K562 (cell line): Measurements from ENCODE around the gene MZB1. TPM values are rescaled to one million over a fixed set of nuclear protein-coding genes. Genes with fewer than 3 reads are reported as not detected.

ENCODE experiments used
- ARID4B ChIP-seq: sonication (generic); formaldehyde crosslinking; IDR thresholded peaks from 2 replicates; pipeline ENCODE4 v1.8.0; 2022; ENCODE audit warnings: mild to moderate bottlenecking, missing genetic modification reagents
- ASH1L ChIP-seq: fragments of 450-650 bp; IDR thresholded peaks from 2 replicates; pipeline ENCODE4 v1.6.1; 2018; ENCODE audit warnings: borderline replicate concordance, mild to moderate bottlenecking, low read depth; ENCODE audit not compliant: partially characterized antibody
- ATF1 ChIP-seq, 2 experiments: fragments of 450-650 bp in 1 of 2; IDR thresholded peaks; 2 replicates each; pipeline ENCODE4 v1.6.1; 2016; ENCODE audit warnings: missing compliant biosample characterization in 1 of 2, missing genetic modification characterization in 1 of 2
- ATF7 ChIP-seq: fragments of 450-650 bp; IDR thresholded peaks from 2 replicates; pipeline ENCODE4 v1.7.1; 2014; ENCODE audit warnings: mild to moderate bottlenecking, moderate library complexity
- BCL6 ChIP-seq: fragments of 250-450 bp; sonication (Bioruptor Pico); IDR thresholded peaks from 2 replicates; pipeline ENCODE4 v1.4.0; 2020
- CREB1 ChIP-seq, 2 experiments: sonication (generic) in 1 of 2; formaldehyde crosslinking in 1 of 2; IDR thresholded peaks; 2 replicates each; pipeline versions ENCODE4 v1.6.1 to v1.8.0; 2012 to 2022; ENCODE audit warnings: inconsistent platforms in 1 of 2, mild to moderate bottlenecking in 1 of 2, missing genetic modification reagents in 1 of 2, moderate library complexity in 1 of 2
- CREM ChIP-seq: IDR thresholded peaks from 2 replicates; pipeline ENCODE4 v1.6.1; 2014; ENCODE audit warnings: antibody characterized with exemption, low read depth
- CTBP1 ChIP-seq: fragments of 450-650 bp; IDR thresholded peaks from 2 replicates; pipeline ENCODE4 v1.6.1; 2016; ENCODE audit warnings: borderline replicate concordance
- E2F8 ChIP-seq: fragments of 450-650 bp; IDR thresholded peaks from 2 replicates; pipeline ENCODE4 v1.7.1; 2018; ENCODE audit warnings: mild to moderate bottlenecking, low read depth; ENCODE audit not compliant: partially characterized antibody
- ETV1 ChIP-seq: fragments of 450-650 bp; conservative IDR thresholded peaks from 2 replicates; pipeline ENCODE4 v1.6.1; 2016; ENCODE audit warnings: missing genetic modification characterization, control low read depth, low read depth, missing compliant biosample characterization
- IRF2 ChIP-seq: sonication (generic); formaldehyde crosslinking; IDR thresholded peaks from 2 replicates; pipeline ENCODE4 v1.8.1; 2022; ENCODE audit warnings: mild to moderate bottlenecking, missing genetic modification reagents
- KHSRP ChIP-seq: fragments of 450-650 bp; IDR thresholded peaks from 2 replicates; pipeline ENCODE4 v1.6.1; 2017
- MBD1 ChIP-seq: fragments of 250-450 bp; sonication (Bioruptor Pico); IDR thresholded peaks from 2 replicates; pipeline ENCODE4 v1.8.0; 2022; ENCODE audit warnings: inconsistent platforms
- NCOR1 ChIP-seq: fragments of 450-650 bp; IDR thresholded peaks from 2 replicates; pipeline ENCODE4 v1.6.1; 2016; ENCODE audit warnings: mild to moderate bottlenecking, moderate library complexity
- NFRKB ChIP-seq: fragments of 450-650 bp; IDR thresholded peaks from 2 replicates; pipeline ENCODE4 v1.6.1; 2016; ENCODE audit warnings: low read depth
- ZBTB9 ChIP-seq: fragments of 450-650 bp; formaldehyde crosslinking; IDR thresholded peaks from 2 replicates; pipeline ENCODE4 v1.4.0; 2020; ENCODE audit warnings: mild to moderate bottlenecking, moderate library complexity
- ZFX ChIP-seq: sonication (generic); formaldehyde crosslinking; IDR thresholded peaks from 2 replicates; pipeline ENCODE4 v1.8.0; 2022; ENCODE audit warnings: mild to moderate bottlenecking, missing genetic modification reagents, moderate library complexity
- ZNF253 ChIP-seq: fragments of 250-450 bp; sonication (Bioruptor Pico); conservative IDR thresholded peaks from 2 replicates; pipeline ENCODE4 v1.6.1; 2021; ENCODE audit warnings: mild to moderate bottlenecking
- polyA plus RNA-seq, 8 experiments: library from polyadenylated mRNA; depleted of rRNA in 4 of 8; stranded (reverse) in 5 of 8; unstranded in 3 of 8; fragments of >200 nt; fragmentation: Nextera tagmentation in 2 of 8; fragmentation: Illumina TruSeq in 1 of 8; extraction: Ambion mirVana in 2 of 8; extraction: Trizol in 1 of 8; gene quantifications; 2 replicates each; pipeline versions ENCODE4 v1.2.1 to v1.2.3, GENCODE V29; 2011 to 2014; ENCODE audit warnings: inconsistent platforms in 1 of 8, missing spikeins in 1 of 8
- total RNA-seq, 7 experiments: library from RNA; depleted of rRNA in 6 of 7; stranded (reverse); fragments of >200 nt in 6 of 7; fragmentation: Illumina TruSeq in 2 of 7; extraction: Trizol in 2 of 7; gene quantifications; 2 replicates each; pipeline versions ENCODE4 v1.2.1 to v1.2.3, GENCODE V29; 2011 to 2021; ENCODE audit warnings: low replicate concordance in 1 of 7

MZB1 gene
- total and polyA plus RNA-seq, 9 of the 15 experiments (the other 6 are each of a cell fraction or from before 2014, with no cell fraction given) = 0.13 to 0.31 TPM; not detected in 7

- TF ChIP-seq ZBTB9 = 0 out of 2 replicates have a peak, but pooled peaks have one; percentile 39
- no peak for TF ChIP-seq KHSRP
- TF ChIP-seq ARID4B (CRISPR knock-in tag) = peak; percentile 47; the same call in 1 of the 2 replicates
- TF ChIP-seq CTBP1 = peak; percentile 76; the same call in 1 of the 2 replicates
- TF ChIP-seq MBD1 = no peak
- TF ChIP-seq NCOR1 = no peak
- TF ChIP-seq BCL6 (CRISPR knock-in tag) = 0 out of 2 replicates have a peak, but pooled peaks have one; percentile 31
- peak; percentile 51 for TF ChIP-seq ZFX (CRISPR knock-in tag)
- peak; percentile 61; the same call in 1 of the 2 replicates for TF ChIP-seq ATF1 (CRISPR knock-in tag; IDR thresholded peaks at IDR 0.05)
- TF ChIP-seq ATF1 (tag; IDR thresholded peaks at IDR 0.05) = peak; percentile 97
- peak; percentile 66; the same call in 1 of the 2 replicates for TF ChIP-seq NFRKB
- TF ChIP-seq ATF7 = peak; percentile 97
- TF ChIP-seq ZNF253 = no peak
- TF ChIP-seq IRF2 (CRISPR knock-in tag) = no peak
- peak; percentile 38 for TF ChIP-seq ASH1L
- TF ChIP-seq CREM = peak; percentile 90
- peak; percentile 65 for TF ChIP-seq E2F8
- TF ChIP-seq ETV1 (tag) = peak; percentile 70
- TF ChIP-seq CREB1 (IDR thresholded peaks at IDR 0.05) = peak; percentile 90
- peak; percentile 93; the same call in 1 of the 2 replicates for TF ChIP-seq CREB1 (CRISPR knock-in tag; IDR thresholded peaks at IDR 0.05)
These were observed 14.2 kb upstream of the MZB1 start, which contains the start of gene SPATA24 (continued) for GRCh38 chr5:139403787-139404483.
